ENCODE results near the gene KIAA1671.

The KIAA1671 gene

GRCh38 chr22:25119609-25120008 is 167.1 kb downstream of the KIAA1671 start:
- H3K4me3 ChIP-seq (ENCODE audit: low read depth, low read length, poor library complexity, severe bottlenecking) = no peak overlapping the region
- TF ChIP-seq CTCF (IDR thresholded peaks at IDR 0.05; ENCODE audit: low read length) (no peak), EZH2 (IDR thresholded peaks at IDR 0.05; ENCODE audit: borderline replicate concordance, low read length) (no peak)
- no peaks in the 10 kb centered on the region for H3K27me3 ChIP-seq (ENCODE audit: insufficient read depth, low read length)
- no peaks in the 10 kb centered on the region for H3K79me2 ChIP-seq (ENCODE audit: insufficient read depth, low read length)
- no peak overlapping the region for H2AFZ ChIP-seq (ENCODE audit: low read length)
- H3K27ac ChIP-seq (ENCODE audit: low read depth, low read length, poor library complexity, severe bottlenecking) = no peak overlapping the region
- no peaks in the 10 kb centered on the region for H4K20me1 ChIP-seq (ENCODE audit: insufficient read depth, low read length)
- no peak overlapping the region for H3K4me2 ChIP-seq (ENCODE audit: low read length)
- no peaks in the 10 kb centered on the region for H3F3A ChIP-seq (ENCODE audit: insufficient read depth, low read length)
- H3K9ac ChIP-seq (ENCODE audit: low read length) = no peak overlapping the region
- no peaks in the 10 kb centered on the region for H3K4me1 ChIP-seq (ENCODE audit: insufficient read depth, low read length, severe bottlenecking)
- H3K9me3 ChIP-seq (ENCODE audit: low read length) = no peaks in the 10 kb centered on the region
- H3K9me2 ChIP-seq (ENCODE audit: low read depth, low read length) = no peaks in the 10 kb centered on the region
- no peaks in the 10 kb centered on the region for H3K36me3 ChIP-seq (ENCODE audit: insufficient read depth, low read length)

- H3K9me2 ChIP-seq (ENCODE audit: low read depth, low read length) = no peaks in the 10 kb centered on the region
- H3K4me3 ChIP-seq (ENCODE audit: low read depth, low read length, poor library complexity, severe bottlenecking) = no peak overlapping the region
- H3F3A ChIP-seq (ENCODE audit: insufficient read depth, low read length) = no peaks in the 10 kb centered on the region
- no peaks in the 10 kb centered on the region for H3K79me2 ChIP-seq (ENCODE audit: insufficient read depth, low read length)
- no peaks in the 10 kb centered on the region for H3K27me3 ChIP-seq (ENCODE audit: insufficient read depth, low read length)
- no peaks in the 10 kb centered on the region for H4K20me1 ChIP-seq (ENCODE audit: insufficient read depth, low read length)
- H3K36me3 ChIP-seq (ENCODE audit: insufficient read depth, low read length) = no peaks in the 10 kb centered on the region
- H3K9me3 ChIP-seq (ENCODE audit: low read length) = no peaks in the 10 kb centered on the region
- H3K4me2 ChIP-seq (ENCODE audit: low read length) = no peak overlapping the region
- H3K27ac ChIP-seq (ENCODE audit: low read depth, low read length, poor library complexity, severe bottlenecking) = no peak overlapping the region
- H3K9ac ChIP-seq (ENCODE audit: low read length) = no peak overlapping the region
- TF ChIP-seq CTCF (IDR thresholded peaks at IDR 0.05; ENCODE audit: low read length) = no peak
- TF ChIP-seq EZH2 (IDR thresholded peaks at IDR 0.05; ENCODE audit: borderline replicate concordance, low read length) = no peak
- no peak overlapping the region for H2AFZ ChIP-seq (ENCODE audit: low read length)
- no peaks in the 10 kb centered on the region for H3K4me1 ChIP-seq (ENCODE audit: insufficient read depth, low read length, severe bottlenecking)
These were observed 167.6 kb downstream of the KIAA1671 start for GRCh38 chr22:25120093-25120561.

- Histone ChIP-seq H3K79me2 (ENCODE audit: insufficient read depth, low read length) (no peaks in the 10 kb centered on the region), H3K27ac (ENCODE audit: low read depth, low read length, poor library complexity, severe bottlenecking) (no peak overlapping the region), H3K36me3 (ENCODE audit: insufficient read depth, low read length) (no peaks in the 10 kb centered on the region), H3K9me3 (ENCODE audit: low read length) (no peaks in the 10 kb centered on the region), H3K9ac (ENCODE audit: low read length) (no peak overlapping the region), H3K4me1 (ENCODE audit: insufficient read depth, low read length, severe bottlenecking) (no peaks in the 10 kb centered on the region), H3K4me3 (ENCODE audit: low read depth, low read length, poor library complexity, severe bottlenecking) (no peak overlapping the region), H3K27me3 (ENCODE audit: insufficient read depth, low read length) (no peaks in the 10 kb centered on the region), H3K4me2 (ENCODE audit: low read length) (no peak overlapping the region), H3F3A (ENCODE audit: insufficient read depth, low read length) (no peaks in the 10 kb centered on the region), H4K20me1 (ENCODE audit: insufficient read depth, low read length) (no peaks in the 10 kb centered on the region), H3K9me2 (ENCODE audit: low read depth, low read length) (no peaks in the 10 kb centered on the region), H2AFZ (ENCODE audit: low read length) (no peak overlapping the region)
- TF ChIP-seq EZH2 (IDR thresholded peaks at IDR 0.05; ENCODE audit: borderline replicate concordance, low read length) (no peak), CTCF (IDR thresholded peaks at IDR 0.05; ENCODE audit: low read length) (no peak)
These were observed 168.3 kb downstream of the KIAA1671 start for GRCh38 chr22:25120761-25121212.
